Measurements from ENCODE around the gene TRIM31.

Gene TRIM31

DNA sequence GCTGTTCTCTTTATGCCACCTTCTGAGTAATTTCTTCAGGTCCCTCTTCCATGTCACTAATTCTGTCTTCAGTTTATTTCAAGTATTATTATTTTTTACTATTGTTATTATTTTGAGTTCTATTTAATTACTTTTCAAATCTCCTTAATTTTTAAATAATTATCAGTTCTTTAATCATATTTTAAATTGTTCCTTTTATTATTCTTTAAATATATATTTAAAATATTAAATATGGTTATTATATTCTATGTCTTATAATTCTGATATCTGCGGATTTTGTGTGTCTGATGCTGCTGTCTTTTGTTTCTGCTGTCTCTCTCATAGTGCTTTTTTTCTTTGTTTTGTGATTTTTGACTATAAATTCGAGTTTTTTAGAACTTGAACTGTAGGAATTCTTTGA lies 49.6 kb downstream of the TRIM31 start:
- TF ChIP-seq ZNF626 (tag by site-specific recombination; IDR thresholded peaks at IDR 0.05) (no peak), ZNF423 (tag by site-specific recombination; IDR thresholded peaks at IDR 0.05) (no peak), ZFP41 (tag by site-specific recombination; IDR thresholded peaks at IDR 0.05; ENCODE audit: borderline replicate concordance) (no peak), ZNF350 (tag by site-specific recombination; IDR thresholded peaks at IDR 0.05) (no peak), SP3 (tag by site-specific recombination; IDR thresholded peaks at IDR 0.05) (no peak), ZNF777 (tag by site-specific recombination; IDR thresholded peaks at IDR 0.05; ENCODE audit: borderline replicate concordance) (no peak), HOXA7 (CRISPR knock-in tag; IDR thresholded peaks at IDR 0.05; ENCODE audit: borderline replicate concordance) (no peak), ZNF629 (tag by site-specific recombination; IDR thresholded peaks at IDR 0.05) (no peak), BCL11B (tag by site-specific recombination; IDR thresholded peaks at IDR 0.05; ENCODE audit: low read depth) (no peak), REPIN1 (tag by site-specific recombination; IDR thresholded peaks at IDR 0.05; ENCODE audit: low read depth) (no peak), ZNF184 (tag by site-specific recombination; IDR thresholded peaks at IDR 0.05) (no peak), ZEB2 (tag by site-specific recombination; IDR thresholded peaks at IDR 0.05) (no peak), ZBTB1 (tag by site-specific recombination; IDR thresholded peaks at IDR 0.05) (no peak), YY2 (tag by site-specific recombination; IDR thresholded peaks at IDR 0.05) (no peak), MZF1 (tag by site-specific recombination; IDR thresholded peaks at IDR 0.05; ENCODE audit: borderline replicate concordance) (no peak)
- TF ChIP-seq, protein P1, sequence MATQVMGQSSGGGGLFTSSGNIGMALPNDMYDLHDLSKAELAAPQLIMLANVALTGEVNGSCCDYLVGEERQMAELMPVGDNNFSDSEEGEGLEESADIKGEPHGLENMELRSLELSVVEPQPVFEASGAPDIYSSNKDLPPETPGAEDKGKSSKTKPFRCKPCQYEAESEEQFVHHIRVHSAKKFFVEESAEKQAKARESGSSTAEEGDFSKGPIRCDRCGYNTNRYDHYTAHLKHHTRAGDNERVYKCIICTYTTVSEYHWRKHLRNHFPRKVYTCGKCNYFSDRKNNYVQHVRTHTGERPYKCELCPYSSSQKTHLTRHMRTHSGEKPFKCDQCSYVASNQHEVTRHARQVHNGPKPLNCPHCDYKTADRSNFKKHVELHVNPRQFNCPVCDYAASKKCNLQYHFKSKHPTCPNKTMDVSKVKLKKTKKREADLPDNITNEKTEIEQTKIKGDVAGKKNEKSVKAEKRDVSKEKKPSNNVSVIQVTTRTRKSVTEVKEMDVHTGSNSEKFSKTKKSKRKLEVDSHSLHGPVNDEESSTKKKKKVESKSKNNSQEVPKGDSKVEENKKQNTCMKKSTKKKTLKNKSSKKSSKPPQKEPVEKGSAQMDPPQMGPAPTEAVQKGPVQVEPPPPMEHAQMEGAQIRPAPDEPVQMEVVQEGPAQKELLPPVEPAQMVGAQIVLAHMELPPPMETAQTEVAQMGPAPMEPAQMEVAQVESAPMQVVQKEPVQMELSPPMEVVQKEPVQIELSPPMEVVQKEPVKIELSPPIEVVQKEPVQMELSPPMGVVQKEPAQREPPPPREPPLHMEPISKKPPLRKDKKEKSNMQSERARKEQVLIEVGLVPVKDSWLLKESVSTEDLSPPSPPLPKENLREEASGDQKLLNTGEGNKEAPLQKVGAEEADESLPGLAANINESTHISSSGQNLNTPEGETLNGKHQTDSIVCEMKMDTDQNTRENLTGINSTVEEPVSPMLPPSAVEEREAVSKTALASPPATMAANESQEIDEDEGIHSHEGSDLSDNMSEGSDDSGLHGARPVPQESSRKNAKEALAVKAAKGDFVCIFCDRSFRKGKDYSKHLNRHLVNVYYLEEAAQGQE (tag by site-specific recombination; IDR thresholded peaks at IDR 0.05), result no peak
- TF ChIP-seq, protein P2, sequence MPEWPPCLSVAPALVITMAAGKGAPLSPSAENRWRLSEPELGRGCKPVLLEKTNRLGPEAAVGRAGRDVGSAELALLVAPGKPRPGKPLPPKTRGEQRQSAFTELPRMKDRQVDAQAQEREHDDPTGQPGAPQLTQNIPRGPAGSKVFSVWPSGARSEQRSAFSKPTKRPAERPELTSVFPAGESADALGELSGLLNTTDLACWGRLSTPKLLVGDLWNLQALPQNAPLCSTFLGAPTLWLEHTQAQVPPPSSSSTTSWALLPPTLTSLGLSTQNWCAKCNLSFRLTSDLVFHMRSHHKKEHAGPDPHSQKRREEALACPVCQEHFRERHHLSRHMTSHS (tag by site-specific recombination; IDR thresholded peaks at IDR 0.05), result no peak
- TF ChIP-seq, protein P3, sequence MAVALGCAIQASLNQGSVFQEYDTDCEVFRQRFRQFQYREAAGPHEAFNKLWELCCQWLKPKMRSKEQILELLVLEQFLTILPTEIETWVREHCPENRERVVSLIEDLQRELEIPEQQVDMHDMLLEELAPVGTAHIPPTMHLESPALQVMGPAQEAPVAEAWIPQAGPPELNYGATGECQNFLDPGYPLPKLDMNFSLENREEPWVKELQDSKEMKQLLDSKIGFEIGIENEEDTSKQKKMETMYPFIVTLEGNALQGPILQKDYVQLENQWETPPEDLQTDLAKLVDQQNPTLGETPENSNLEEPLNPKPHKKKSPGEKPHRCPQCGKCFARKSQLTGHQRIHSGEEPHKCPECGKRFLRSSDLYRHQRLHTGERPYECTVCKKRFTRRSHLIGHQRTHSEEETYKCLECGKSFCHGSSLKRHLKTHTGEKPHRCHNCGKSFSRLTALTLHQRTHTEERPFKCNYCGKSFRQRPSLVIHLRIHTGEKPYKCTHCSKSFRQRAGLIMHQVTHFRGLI (tag by site-specific recombination; IDR thresholded peaks at IDR 0.05), result no peak
- TF ChIP-seq, protein P4, sequence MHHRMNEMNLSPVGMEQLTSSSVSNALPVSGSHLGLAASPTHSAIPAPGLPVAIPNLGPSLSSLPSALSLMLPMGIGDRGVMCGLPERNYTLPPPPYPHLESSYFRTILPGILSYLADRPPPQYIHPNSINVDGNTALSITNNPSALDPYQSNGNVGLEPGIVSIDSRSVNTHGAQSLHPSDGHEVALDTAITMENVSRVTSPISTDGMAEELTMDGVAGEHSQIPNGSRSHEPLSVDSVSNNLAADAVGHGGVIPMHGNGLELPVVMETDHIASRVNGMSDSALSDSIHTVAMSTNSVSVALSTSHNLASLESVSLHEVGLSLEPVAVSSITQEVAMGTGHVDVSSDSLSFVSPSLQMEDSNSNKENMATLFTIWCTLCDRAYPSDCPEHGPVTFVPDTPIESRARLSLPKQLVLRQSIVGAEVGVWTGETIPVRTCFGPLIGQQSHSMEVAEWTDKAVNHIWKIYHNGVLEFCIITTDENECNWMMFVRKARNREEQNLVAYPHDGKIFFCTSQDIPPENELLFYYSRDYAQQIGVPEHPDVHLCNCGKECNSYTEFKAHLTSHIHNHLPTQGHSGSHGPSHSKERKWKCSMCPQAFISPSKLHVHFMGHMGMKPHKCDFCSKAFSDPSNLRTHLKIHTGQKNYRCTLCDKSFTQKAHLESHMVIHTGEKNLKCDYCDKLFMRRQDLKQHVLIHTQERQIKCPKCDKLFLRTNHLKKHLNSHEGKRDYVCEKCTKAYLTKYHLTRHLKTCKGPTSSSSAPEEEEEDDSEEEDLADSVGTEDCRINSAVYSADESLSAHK (tag by site-specific recombination; IDR thresholded peaks at IDR 0.05), result no peak
- Histone ChIP-seq H3K4me3 (ENCODE audit: low read depth, low read length) (no peak overlapping the region), H3K36me3 (ENCODE audit: control insufficient read depth in 2 of 2, insufficient read depth in 1 of 2, low read length in 2 of 2) (peaks cover 18 to 22% of the 10 kb centered on the region in 2 experiments; a peak in 2 of 3 replicates), H3K27ac (ENCODE audit: extremely low read depth, low read depth, low read length) (no peak overlapping the region), H3K9me3 (ENCODE audit: control insufficient read depth, insufficient read depth, low read depth, low read length) (no peaks in the 10 kb centered on the region), H3K4me1 (ENCODE audit: control insufficient read depth, insufficient read depth, low read length) (peaks cover 10% of the 10 kb centered on the region)
- CTCF ChIA-PET, result interaction anchor here (0.7 to 1.0 kb wide), 3 partner anchors 26 to 202 kb away, joined by 3 read pairs; no protein-coding TSS in a partner anchor
- POLR2A ChIA-PET, result no interaction called here
